Lower leg skin (tissue), 3 donors: Measurements from ENCODE around the gene SPSB1.

Source experiments
- CTCF ChIP-seq, 3 donors: fragments of 450-650 bp; IDR thresholded peaks; one replicate each; pipeline ENCODE4 v1.5.1; 2016; ENCODE audit warnings: antibody characterized with exemption in 3 of 3, mild to moderate bottlenecking in 3 of 3, moderate library complexity in 2 of 3
- POLR2A ChIP-seq, 2 donors: fragments of 450-650 bp; IDR thresholded peaks; one replicate each; pipeline ENCODE4 v1.6.1; 2016 to 2017; ENCODE audit warnings: antibody characterized with exemption in 2 of 2, mild to moderate bottlenecking in 1 of 2, moderate library complexity in 1 of 2

GRCh38 chr1:9340172-9340854 is 47.6 kb downstream of the SPSB1 start:
- TF ChIP-seq CTCF (IDR thresholded peaks at IDR 0.05) (no peak), POLR2A (IDR thresholded peaks at IDR 0.05) (no peak)
